ENCODE results near the gene CCSAP.

DNA sequence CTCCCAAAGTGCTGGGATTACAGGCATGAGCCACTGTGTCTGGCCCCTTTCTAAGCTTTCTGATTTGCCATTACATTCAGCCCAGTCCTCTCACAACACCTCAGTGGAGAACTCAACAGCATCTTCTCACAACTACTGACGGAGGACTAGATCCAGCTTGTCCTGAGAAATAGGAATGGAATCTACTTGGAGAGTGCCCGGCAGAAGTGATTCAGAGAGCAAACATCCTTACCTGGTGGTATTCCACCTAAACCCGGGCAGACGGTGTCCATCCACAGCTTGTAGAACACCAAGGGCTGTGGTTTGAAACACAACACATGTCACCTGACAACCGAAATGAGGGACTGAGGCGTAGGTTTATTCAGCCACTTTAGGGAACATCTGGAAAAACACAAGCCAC is 28.8 kb upstream of the CCSAP start:
- no peak for TF ChIP-seq POLR2A (IDR thresholded peaks at IDR 0.05; ENCODE audit: extremely low read depth, insufficient read length)
- TF ChIP-seq, protein P1, sequence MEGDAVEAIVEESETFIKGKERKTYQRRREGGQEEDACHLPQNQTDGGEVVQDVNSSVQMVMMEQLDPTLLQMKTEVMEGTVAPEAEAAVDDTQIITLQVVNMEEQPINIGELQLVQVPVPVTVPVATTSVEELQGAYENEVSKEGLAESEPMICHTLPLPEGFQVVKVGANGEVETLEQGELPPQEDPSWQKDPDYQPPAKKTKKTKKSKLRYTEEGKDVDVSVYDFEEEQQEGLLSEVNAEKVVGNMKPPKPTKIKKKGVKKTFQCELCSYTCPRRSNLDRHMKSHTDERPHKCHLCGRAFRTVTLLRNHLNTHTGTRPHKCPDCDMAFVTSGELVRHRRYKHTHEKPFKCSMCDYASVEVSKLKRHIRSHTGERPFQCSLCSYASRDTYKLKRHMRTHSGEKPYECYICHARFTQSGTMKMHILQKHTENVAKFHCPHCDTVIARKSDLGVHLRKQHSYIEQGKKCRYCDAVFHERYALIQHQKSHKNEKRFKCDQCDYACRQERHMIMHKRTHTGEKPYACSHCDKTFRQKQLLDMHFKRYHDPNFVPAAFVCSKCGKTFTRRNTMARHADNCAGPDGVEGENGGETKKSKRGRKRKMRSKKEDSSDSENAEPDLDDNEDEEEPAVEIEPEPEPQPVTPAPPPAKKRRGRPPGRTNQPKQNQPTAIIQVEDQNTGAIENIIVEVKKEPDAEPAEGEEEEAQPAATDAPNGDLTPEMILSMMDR (IDR thresholded peaks at IDR 0.05; ENCODE audit: low read depth, low read length), result no peak
- TF ChIP-seq MYC (IDR thresholded peaks at IDR 0.05; ENCODE audit: low read depth, low read length), result no peak

Measured in NB4 (cell line).